Activated CD4-positive, alpha-beta T cell treated with anti-CD3 and anti-CD28 coated beads for 36 hours (primary cell): ENCODE data around the gene SLC22A8. TPM values are rescaled to one million over a fixed set of nuclear protein-coding genes. Genes with fewer than 3 reads are reported as not detected.

Experiments used
- ATAC-seq: fragments of 200-7000 bp; cut with Tn5 transposase; one replicate; pipeline ENCODE4 v1.10.0; 2021; ENCODE audit warnings: mild to moderate bottlenecking, moderate library complexity
- CTCF ChIA-PET: fragments of 350-600 bp; sonication (Branson Sonifier 250); formaldehyde crosslinking; loops from one replicate; lab custom pipeline; 2021; ENCODE audit warnings: antibody characterized with exemption; lab: Charles Lee
- POLR2A ChIA-PET: fragments of 350-600 bp; sonication (Branson Sonifier 250); formaldehyde crosslinking; loops from one replicate; lab custom pipeline; 2021; ENCODE audit warnings: antibody characterized with exemption, inconsistent platforms; lab: Charles Lee
- DNase-seq: peaks from one replicate; pipeline ENCODE4 v3.0.0-alpha.2; 2020
- H3K27ac Mint-ChIP-seq: one replicate; pipeline ENCODE4 v1.8.0; 2021; ENCODE audit warnings: mixed read lengths
- H3K27me3 Mint-ChIP-seq: one replicate; pipeline ENCODE4 v1.8.0; 2021; ENCODE audit warnings: mixed read lengths
- H3K36me3 Mint-ChIP-seq: one replicate; pipeline ENCODE4 v1.8.0; 2021; ENCODE audit warnings: low read depth, mixed read lengths
- H3K4me1 Mint-ChIP-seq: one replicate; pipeline ENCODE4 v1.8.0; 2021; ENCODE audit warnings: mixed read lengths
- H3K4me3 Mint-ChIP-seq: one replicate; pipeline ENCODE4 v1.8.0; 2021; ENCODE audit warnings: mild to moderate bottlenecking, moderate library complexity, mixed read lengths
- H3K9me3 Mint-ChIP-seq: one replicate; pipeline ENCODE4 v1.8.0; 2021; ENCODE audit warnings: low read depth, mixed read lengths
- intact Hi-C, 2 experiments: fragments of 100-400 bp; cut with DNase I in 1 of 2; cut with micrococcal nuclease in 1 of 2; formaldehyde crosslinking; loops; one replicate each; pipeline versions ENCODE4 v1.14.2 to v1.15.1; 2022 to 2024; cut with DNase I, micrococcal nuclease
- total RNA-seq, 2 experiments: library from RNA; stranded (reverse); gene quantifications; one replicate each; pipeline ENCODE4 v1.2.3, GENCODE V29; 2021

Gene SLC22A8
- total RNA-seq, 2 experiments from 2014 or later = not detected

DNA sequence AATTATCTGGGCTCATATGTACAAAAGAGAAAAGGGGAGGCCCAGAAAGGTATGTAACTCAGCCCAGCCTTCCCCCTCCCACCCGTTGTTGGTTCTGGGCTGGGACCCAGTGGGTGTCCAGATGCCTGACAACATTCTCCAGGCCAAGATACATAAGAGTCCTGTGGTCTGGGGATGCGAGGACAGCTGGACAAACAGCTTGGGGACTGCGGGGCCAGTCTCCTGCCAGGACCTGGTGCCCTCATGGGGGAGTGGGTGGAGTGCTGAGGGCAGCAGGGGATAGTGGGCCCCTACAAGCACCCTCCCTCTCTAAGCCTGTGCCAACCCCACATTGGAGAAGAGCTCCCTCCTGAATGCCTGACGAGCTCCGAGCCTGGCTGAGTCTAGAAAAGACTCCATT is 27.4 kb downstream of the SLC22A8 start:
- no peak for DNase-seq
- Mint-ChIP-seq H3K27me3 (peaks cover 10% of the 10 kb centered on the region), H3K27ac (no peak overlapping the region), H3K9me3 (no peaks in the 10 kb centered on the region), H3K36me3 (no peaks in the 10 kb centered on the region), H3K4me3 (no peak overlapping the region), H3K4me1 (no peaks in the 10 kb centered on the region)
- no peak for ATAC-seq
- intact Hi-C loops = no loop called here
- ChIA-PET CTCF (no interaction called here), POLR2A (no interaction called here)

- H3K4me3 Mint-ChIP-seq = no peak overlapping the region
- intact Hi-C loops = no loop called here
- DNase-seq = no peak
- no peak overlapping the region for H3K27ac Mint-ChIP-seq
- no peaks in the 10 kb centered on the region for H3K9me3 Mint-ChIP-seq
- no peak for ATAC-seq
- H3K4me1 Mint-ChIP-seq = no peaks in the 10 kb centered on the region
- no peaks in the 10 kb centered on the region for H3K36me3 Mint-ChIP-seq
- ChIA-PET POLR2A (no interaction called here), CTCF (no interaction called here)
- H3K27me3 Mint-ChIP-seq = peaks cover 7% of the 10 kb centered on the region
Observed at GRCh38 chr11:62985041-62985750, 30.4 kb downstream of the SLC22A8 start.

DNA sequence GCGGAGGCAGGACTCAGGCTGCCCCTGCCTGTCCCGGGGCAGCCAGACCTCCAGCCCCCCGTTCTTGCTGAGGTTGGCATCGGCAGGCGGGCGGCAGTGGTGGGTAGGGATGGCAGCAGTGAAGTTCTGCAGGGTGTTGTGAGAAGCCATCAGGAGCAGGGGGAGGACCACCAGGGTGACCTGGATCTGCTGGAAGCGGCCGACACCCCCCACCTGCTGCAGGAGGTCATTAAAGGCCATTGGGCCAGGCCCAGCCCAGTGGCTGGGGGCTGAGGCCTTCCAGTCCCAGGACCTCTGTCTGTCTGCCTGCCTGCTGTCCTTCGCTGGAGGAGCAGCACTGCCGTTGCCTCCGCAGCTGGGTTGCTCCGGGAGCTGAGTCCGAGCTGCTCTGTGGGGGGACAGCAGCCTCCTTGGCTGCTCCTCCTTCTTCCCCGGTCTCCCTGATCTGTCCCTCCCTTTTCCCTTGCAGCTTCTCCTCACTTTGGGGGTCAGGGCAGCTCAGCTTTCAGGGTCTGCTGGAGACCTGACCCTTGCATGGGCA is 31.1 kb downstream of the SLC22A8 start, which contains the start of gene SLC22A6:
Gene SLC22A6, minus strand, starts transcription at position 517 of the 541 bp plus-strand sequence. Its CDS starts 277 bp downstream, at position 240.
- intact Hi-C loops = no loop called here
- Mint-ChIP-seq H3K27ac (no peak within 1 kb of the TSS), H3K36me3 (no peaks in the 10 kb centered on the region), H3K27me3 (peaks cover 9% of the 10 kb centered on the region), H3K9me3 (no peaks in the 10 kb centered on the region), H3K4me3 (no peak within 1 kb of the TSS), H3K4me1 (no peaks in the 10 kb centered on the region)
- DNase-seq (no peak), ATAC-seq (no peak)
- ChIA-PET CTCF (no interaction called here), POLR2A (no interaction called here)

DNA sequence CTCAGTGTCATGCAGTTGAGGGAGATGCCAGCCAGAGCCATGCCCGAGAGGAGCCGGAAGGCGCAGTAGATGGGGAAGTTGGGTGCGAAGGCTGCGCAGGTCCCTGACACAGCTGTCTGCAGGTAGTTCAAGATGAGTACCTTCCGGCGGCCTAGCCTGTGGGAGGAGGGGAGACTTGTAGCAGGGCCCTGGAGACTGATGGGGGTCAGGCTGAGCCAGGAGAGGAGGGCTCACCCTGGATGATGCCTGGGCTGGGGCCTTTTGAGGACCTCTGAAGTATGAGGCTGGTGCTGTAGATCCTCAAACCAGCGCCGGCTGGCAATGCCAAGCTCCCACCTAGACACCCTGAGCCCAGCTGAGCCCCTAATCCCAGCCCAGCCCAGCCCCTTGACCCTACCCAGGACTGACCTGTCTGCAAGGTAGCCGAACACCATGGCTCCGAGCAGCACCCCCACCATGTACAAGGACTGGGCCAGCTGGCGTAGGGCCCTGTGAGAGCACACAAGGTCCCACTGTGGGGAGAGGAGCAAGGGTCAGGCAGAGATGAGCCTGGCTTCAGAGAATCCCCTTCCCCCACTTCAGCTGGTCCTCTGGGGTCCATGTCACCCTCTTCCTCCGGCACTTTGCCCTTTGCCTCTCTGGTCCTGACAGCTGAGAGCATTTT is 32.0 kb downstream of the SLC22A8 start:
- intact Hi-C loops = no loop called here
- Mint-ChIP-seq H3K4me3 (no peak overlapping the region), H3K9me3 (no peaks in the 10 kb centered on the region), H3K27me3 (peaks cover 9% of the 10 kb centered on the region), H3K27ac (no peak overlapping the region), H3K36me3 (no peaks in the 10 kb centered on the region), H3K4me1 (no peaks in the 10 kb centered on the region)
- ChIA-PET POLR2A (interaction anchor here (0.5 kb wide), 1 partner anchor 624 kb away, joined by 4 read pairs; no protein-coding TSS in a partner anchor), CTCF (interaction anchor here (1.4 kb wide), 1 partner anchor 78 kb away, joined by 3 read pairs; no protein-coding TSS in a partner anchor)
- no peak for DNase-seq
- no peak for ATAC-seq

GRCh38 chr11:62981743-62982142 is 33.9 kb downstream of the SLC22A8 start:
- H3K36me3 Mint-ChIP-seq = no peaks in the 10 kb centered on the region
- DNase-seq (no peak), ATAC-seq (no peak)
- H3K4me3 Mint-ChIP-seq = no peak overlapping the region
- no peaks in the 10 kb centered on the region for H3K9me3 Mint-ChIP-seq
- ChIA-PET CTCF (interaction anchor here (0.6 to 1.2 kb wide), 2 partner anchors 10 to 42 kb away, joined by 3 read pairs; no protein-coding TSS in a partner anchor), POLR2A (no interaction called here)
- H3K27me3 Mint-ChIP-seq = peaks cover 6% of the 10 kb centered on the region
- H3K27ac Mint-ChIP-seq = no peak overlapping the region
- intact Hi-C loops = no loop called here
- H3K4me1 Mint-ChIP-seq = no peaks in the 10 kb centered on the region

- no peaks in the 10 kb centered on the region for H3K36me3 Mint-ChIP-seq
- H3K27ac Mint-ChIP-seq = no peak overlapping the region
- H3K9me3 Mint-ChIP-seq = no peaks in the 10 kb centered on the region
- H3K4me3 Mint-ChIP-seq = no peak overlapping the region
- no peaks in the 10 kb centered on the region for H3K4me1 Mint-ChIP-seq
- ChIA-PET CTCF (interaction anchor here (0.6 to 1.1 kb wide), 2 partner anchors 73 to 75 kb away, joined by 3 to 4 read pairs; no protein-coding TSS in a partner anchor), POLR2A (no interaction called here)
- ATAC-seq (no peak), DNase-seq (peak; percentile 24)
- H3K27me3 Mint-ChIP-seq = peaks cover 6% of the 10 kb centered on the region
- intact Hi-C loops = no loop called here
Observed at GRCh38 chr11:62980133-62980760, 35.4 kb downstream of the SLC22A8 start.

DNA sequence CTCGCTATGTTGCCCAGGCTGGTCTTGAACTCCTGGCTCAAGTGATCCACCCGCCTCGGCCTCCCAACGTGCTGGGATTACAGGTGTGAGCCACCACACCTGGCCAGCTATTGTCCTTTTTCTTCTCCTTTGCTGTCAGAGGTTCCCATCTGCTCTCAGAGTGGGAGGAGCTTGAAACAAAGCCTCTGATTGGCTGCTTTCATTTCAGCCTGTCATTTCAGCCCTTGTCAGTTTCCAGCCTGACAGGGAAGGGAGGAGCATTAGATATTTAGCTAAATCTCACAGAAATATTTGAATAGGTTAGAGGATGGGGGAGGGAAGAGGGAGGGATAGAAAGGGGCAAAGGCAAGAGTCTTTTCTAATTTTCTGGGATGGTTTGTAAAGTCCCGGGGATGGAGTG is 39.5 kb downstream of the SLC22A8 start:
- peaks cover 6% of the 10 kb centered on the region for H3K27me3 Mint-ChIP-seq
- H3K4me3 Mint-ChIP-seq = no peak overlapping the region
- H3K4me1 Mint-ChIP-seq = no peaks in the 10 kb centered on the region
- DNase-seq (no peak), ATAC-seq (peak; percentile 36)
- ChIA-PET CTCF (interaction anchor here (0.5 to 2.9 kb wide), 7 partner anchors 15 to 581 kb away, joined by 3 to 36 read pairs (median 3); no protein-coding TSS in a partner anchor), POLR2A (no interaction called here)
- intact Hi-C loops = loop anchor here in 1 of 2 experiments (5.0 kb wide), 1 partner anchor 49 kb away; no protein-coding TSS in a partner anchor
- H3K36me3 Mint-ChIP-seq = no peaks in the 10 kb centered on the region
- H3K27ac Mint-ChIP-seq = no peak overlapping the region
- no peaks in the 10 kb centered on the region for H3K9me3 Mint-ChIP-seq

DNA sequence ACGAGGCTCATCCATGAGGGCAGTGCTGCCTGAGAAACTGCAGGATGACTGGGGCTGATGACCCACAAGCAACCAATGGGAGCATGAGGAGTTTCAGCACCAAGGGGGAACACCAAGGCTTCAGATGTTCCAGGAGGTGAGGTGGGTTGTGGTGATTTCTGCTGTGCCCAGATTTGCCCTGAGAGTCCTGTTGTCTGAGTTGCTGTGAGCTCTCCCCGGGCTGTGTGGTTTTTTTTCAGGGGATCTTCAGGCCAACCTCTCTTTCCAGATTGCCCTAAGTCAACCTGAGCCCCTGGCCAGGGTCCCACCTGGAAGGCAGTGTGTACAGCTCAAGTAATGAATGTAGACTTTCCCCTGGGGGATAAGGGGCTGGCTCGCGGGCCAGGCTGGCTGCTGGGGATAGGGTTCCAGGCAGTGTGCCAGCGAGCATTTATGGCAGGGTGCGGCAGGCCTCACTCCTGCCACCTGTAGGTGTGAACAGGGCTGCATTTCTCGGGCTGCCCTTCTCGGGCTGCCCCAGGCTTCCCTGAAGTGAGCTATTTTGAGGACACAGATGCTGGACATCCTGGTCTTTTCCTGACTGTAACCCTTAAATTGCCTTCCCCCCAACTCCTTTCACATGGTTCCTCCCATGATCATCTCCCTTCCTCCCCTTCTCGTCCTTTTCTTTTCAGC is 40.7 kb downstream of the SLC22A8 start:
- intact Hi-C loops = loop anchor here (1.0 to 5.0 kb wide), 3 partner anchors 48 to 69 kb away; no protein-coding TSS in a partner anchor
- Mint-ChIP-seq H3K4me1 (no peaks in the 10 kb centered on the region), H3K27ac (no peak overlapping the region), H3K36me3 (no peaks in the 10 kb centered on the region), H3K9me3 (no peaks in the 10 kb centered on the region), H3K27me3 (peaks cover 5% of the 10 kb centered on the region), H3K4me3 (no peak overlapping the region)
- CTCF ChIA-PET = interaction anchor here (0.7 to 2.9 kb wide), 7 partner anchors 16 to 207 kb away, joined by 3 to 36 read pairs (median 3); no protein-coding TSS in a partner anchor
- peak; percentile 73 for ATAC-seq
- POLR2A ChIA-PET = interaction anchor here (0.6 to 1.1 kb wide), 2 partner anchors 33 to 81 kb away, joined by 3 read pairs; no protein-coding TSS in a partner anchor
- peak; percentile 59 for DNase-seq

- ChIA-PET CTCF (interaction anchor here (2.0 kb wide), 1 partner anchor 60 kb away, joined by 7 read pairs; no protein-coding TSS in a partner anchor), POLR2A (no interaction called here)
- no peak for DNase-seq
- no peak for ATAC-seq
- no peaks in the 10 kb centered on the region for H3K36me3 Mint-ChIP-seq
- peaks cover 12% of the 10 kb centered on the region for H3K27me3 Mint-ChIP-seq
- no peak overlapping the region for H3K4me3 Mint-ChIP-seq
- H3K4me1 Mint-ChIP-seq = no peaks in the 10 kb centered on the region
- no peak overlapping the region for H3K27ac Mint-ChIP-seq
- H3K9me3 Mint-ChIP-seq = no peaks in the 10 kb centered on the region
- intact Hi-C loops = no loop called here
Observed at GRCh38 chr11:62965574-62965973, 50.1 kb downstream of the SLC22A8 start.

- no peak for ATAC-seq
- intact Hi-C loops = no loop called here
- ChIA-PET CTCF (interaction anchor here (0.6 to 1.5 kb wide), 5 partner anchors 9 to 157 kb away, joined by 3 to 4 read pairs (median 3); no protein-coding TSS in a partner anchor), POLR2A (no interaction called here)
- Mint-ChIP-seq H3K4me1 (no peaks in the 10 kb centered on the region), H3K9me3 (no peaks in the 10 kb centered on the region), H3K4me3 (no peak overlapping the region), H3K36me3 (no peaks in the 10 kb centered on the region), H3K27ac (no peak overlapping the region), H3K27me3 (peaks cover 7% of the 10 kb centered on the region)
- DNase-seq = no peak
Observed at GRCh38 chr11:62962391-62962790, 53.2 kb downstream of the SLC22A8 start.
